HG02642 (cell line): Measurements from ENCODE around the gene DET1.
"Not testable (repeated sequence)": the region's sequence is repeated elsewhere in the genome, so short reads cannot be mapped to it uniquely, and the experiment has no call there.

Source experiments
- ATAC-seq: cut with Tn5 transposase; IDR thresholded peaks from one replicate; pipeline ENCODE4 v1.9.1; 2021; ENCODE audit warnings: mild to moderate bottlenecking; ENCODE audit not compliant: unreplicated experiment, poor library complexity

The DET1 gene

GRCh38 chr15:88469321-88469720 is 77.2 kb downstream of the DET1 start:
- no peak for ATAC-seq

GRCh38 chr15:88468721-88469120 is 77.8 kb downstream of the DET1 start:
- ATAC-seq: not testable (repeated sequence)

- no peak for ATAC-seq
Measured at GRCh38 chr15:88467935-88468528, 78.4 kb downstream of the DET1 start.

- peak; percentile 87 for ATAC-seq
Measured at GRCh38 chr15:88467073-88467934, 79.2 kb downstream of the DET1 start, which contains the start of the genes MRPL46 and MRPS11. TSS of gene MRPL46 (minus strand) at chr15:88467388. CDS start at chr15:88467377, 11 bp downstream. TSS of gene MRPS11 (plus strand) at chr15:88467708. CDS start at chr15:88467718, 10 bp downstream.

GRCh38 chr15:88465633-88466224 is 80.8 kb downstream of the DET1 start:
- ATAC-seq: no peak

- no peak for ATAC-seq
Measured at GRCh38 chr15:88463870-88464532, 82.5 kb downstream of the DET1 start.
